GM12873 (cell line): Measurements from ENCODE around the gene ASB4.

Experiments used
- TF ChIP-seq, protein P1 (sequence below): IDR thresholded peaks from 2 replicates; pipeline ENCODE4 v1.5.1; 2012; ENCODE audit warnings: low read depth, mild to moderate bottlenecking, moderate library complexity, low read length, control low read depth; ENCODE audit not compliant: insufficient read depth; ENCODE audit errors: missing control alignments

The ASB4 gene

DNA sequence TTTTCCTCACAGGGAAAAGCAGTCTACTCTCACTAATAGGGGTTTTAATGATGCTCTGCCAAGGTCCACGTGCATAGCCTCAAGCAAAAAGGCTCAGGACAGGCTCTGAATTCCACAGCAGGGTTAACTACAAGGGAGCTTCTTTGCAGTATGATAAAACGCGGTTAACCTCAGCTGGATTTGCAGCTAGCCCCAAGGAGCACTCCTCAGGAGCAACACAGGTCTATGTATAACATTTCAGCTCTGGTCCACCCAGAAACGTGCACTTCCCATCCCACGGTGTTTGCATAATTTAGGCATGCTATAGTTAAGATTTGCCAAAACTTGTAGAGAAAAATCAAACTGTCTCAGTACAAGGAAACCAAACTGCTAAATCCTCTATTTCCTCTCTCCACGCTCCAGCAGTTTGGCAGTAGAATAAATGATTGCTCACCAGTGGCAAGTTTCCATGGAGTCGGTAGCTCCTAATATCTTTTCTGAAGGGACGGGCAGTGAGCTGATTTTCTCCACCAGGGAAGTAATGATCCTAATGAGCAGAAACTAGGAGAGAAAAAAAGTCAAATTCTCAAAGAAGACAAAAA, 13.1 kb upstream of the ASB4 start:
- TF ChIP-seq, protein P1, sequence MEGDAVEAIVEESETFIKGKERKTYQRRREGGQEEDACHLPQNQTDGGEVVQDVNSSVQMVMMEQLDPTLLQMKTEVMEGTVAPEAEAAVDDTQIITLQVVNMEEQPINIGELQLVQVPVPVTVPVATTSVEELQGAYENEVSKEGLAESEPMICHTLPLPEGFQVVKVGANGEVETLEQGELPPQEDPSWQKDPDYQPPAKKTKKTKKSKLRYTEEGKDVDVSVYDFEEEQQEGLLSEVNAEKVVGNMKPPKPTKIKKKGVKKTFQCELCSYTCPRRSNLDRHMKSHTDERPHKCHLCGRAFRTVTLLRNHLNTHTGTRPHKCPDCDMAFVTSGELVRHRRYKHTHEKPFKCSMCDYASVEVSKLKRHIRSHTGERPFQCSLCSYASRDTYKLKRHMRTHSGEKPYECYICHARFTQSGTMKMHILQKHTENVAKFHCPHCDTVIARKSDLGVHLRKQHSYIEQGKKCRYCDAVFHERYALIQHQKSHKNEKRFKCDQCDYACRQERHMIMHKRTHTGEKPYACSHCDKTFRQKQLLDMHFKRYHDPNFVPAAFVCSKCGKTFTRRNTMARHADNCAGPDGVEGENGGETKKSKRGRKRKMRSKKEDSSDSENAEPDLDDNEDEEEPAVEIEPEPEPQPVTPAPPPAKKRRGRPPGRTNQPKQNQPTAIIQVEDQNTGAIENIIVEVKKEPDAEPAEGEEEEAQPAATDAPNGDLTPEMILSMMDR, result no peak

DNA sequence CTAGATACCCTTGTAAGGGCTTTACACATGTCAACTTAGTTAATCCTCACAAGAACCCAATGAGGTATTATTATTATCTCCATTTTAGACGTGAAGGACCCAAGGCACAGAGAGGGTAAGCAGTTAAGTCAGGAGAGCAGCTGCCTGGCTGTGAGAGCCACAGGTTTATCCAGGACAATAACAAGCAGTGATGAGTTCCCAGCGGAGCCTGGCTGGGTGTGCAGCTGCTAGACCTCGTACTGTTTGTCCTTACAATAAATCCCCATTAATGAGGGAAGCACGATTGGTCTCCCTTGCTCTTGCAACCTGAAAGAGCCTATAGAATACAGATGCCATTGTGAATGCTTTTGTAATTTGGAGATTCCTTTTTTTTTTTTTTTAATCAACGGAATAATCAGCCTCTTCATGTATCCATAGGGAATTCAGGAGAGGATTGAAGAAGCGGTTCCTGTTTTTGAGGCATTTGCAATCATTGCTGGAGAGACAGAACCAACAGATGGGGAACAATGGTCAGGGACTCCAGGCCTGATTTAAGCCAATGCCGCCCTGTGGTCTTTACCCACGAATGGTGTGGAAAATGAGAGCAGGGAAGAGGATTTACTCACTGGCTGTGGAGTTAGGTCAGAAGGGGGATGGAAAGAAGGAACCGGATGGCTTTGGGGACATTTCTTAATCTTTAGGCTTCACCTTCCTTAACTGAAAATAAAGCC, 12.3 kb upstream of the ASB4 start:
- TF ChIP-seq, protein P1, result no peak

DNA sequence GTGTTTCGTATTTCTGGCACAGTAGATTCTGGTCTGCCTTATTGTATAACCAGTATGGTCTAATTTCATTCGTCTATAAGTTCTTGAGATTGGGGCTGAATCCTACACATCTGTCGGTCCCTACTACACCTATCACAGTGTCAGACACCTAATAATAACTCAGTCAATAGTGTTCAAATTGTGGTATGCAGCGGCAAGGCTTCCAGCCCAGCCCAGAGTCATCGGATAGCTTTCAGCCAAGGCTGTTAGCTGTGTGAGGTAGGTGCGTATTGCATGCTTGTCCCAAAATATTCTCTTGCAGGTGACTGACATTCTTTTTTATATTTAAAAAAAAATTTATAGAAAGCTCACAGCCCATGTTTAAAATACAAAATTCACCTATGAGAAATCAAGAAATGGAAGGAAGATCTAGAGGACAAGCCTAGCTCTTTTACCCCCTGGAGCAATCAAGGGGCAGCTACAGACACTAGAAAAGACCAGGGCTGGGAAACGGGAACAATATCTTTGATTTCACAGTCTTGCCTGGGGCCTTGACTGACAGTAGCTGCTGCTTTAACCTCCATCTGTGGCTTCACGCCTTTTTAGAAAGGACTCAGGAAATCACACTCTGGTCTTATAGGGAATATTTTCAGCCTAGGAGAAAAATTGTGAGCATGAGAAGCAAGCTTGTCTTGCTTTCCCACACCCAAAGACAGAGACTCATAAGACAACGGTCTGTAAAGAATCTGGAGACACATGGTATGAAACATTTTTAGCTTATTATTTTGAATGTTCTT, 9.5 kb upstream of the ASB4 start:
- TF ChIP-seq, protein P1, result no peak

DNA sequence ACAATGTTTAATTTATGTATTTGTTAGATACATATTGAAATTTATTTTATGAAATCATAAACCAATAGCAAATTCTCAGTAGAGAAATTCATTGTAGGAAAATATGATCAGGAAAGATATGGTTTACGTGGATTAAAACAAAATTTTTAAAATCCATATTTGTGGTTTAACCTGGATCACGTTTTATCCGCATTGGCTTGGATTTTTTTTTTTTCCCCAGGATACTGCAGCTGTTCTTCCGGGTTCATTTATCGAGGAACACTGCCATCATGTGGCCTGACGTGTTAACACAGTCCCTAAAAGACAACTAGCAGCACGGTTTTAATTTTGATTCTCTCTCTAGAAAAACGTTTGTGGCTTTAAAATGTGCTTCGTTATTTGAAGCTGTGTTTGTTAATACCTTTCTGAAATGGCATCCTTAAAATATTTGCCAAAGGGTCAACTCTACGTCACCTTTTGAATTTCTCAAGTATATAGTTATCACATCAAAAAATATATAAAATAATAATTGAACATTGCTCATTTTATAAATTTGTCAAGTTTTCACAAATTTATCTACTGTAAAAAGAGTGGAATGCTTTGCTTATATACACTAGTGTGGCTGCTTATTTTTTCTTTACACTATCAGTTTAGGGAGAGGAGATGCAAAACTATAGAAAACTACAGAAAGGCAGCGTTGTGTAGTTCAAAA, 8.7 kb upstream of the ASB4 start:
- TF ChIP-seq, protein P1, result peak; percentile 70

DNA sequence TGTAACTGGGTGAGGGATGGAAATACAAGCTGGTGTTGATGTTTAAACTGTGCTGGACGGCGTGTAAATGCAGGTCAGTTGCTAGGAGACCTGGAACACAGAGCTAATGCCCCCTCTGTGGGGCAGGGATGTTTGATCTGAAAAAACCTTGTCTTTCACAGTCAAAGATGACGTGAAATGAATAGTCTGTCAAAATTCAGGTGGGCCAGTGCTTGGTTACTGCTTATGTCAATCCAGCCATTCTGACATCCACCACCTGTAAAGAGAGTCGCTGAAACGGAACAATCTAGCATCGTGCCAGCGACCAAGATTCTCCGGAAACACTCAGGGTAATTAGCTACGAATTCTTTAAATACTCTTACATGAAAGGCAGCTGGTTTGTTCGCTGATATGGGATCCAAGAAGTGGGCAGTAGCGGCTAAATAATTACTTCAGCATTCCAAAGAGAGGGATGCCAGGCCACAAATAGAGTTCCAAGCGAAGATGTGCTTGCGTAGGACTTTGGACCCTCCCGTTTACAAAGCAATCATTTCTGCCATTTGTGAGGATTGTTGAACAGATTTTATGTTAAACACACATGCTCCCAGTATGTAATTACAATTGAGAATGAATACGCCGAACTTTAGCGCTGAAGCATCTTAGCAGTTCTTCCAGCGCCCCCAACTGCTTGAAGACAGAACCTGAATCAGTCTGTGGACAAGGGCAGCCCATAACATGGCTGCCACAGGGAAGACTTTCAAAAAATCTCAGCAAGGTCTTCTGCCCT, 7.3 kb upstream of the ASB4 start:
- TF ChIP-seq, protein P1, result no peak

DNA sequence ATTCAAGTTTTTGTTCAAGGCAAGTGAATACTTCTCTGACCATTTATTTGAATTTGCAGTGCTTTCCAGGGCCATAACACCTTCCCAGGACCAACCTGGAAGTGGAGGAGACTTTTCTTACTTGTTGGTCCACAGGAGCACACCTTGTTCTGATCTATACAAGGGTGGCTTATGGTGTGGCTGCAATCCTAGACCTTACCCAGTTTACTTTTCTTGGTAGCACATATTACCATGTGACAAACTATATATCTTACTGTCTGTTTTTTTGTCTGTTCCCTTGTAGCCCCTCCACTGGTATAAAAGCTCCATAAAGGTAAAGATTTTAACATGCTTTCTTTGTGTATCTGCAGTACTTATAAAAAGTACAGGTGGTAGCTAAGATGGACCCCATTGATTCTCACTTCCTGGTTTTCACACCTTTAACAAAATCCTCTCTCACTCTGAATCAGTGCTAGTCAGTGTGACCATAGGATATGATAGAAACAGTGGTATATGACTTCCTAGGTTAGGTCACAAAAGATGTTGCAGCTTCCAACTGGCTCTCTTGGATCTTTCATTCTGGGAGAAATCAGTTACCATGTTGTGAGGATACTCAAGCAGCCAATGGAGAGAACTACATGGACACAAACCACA, 5.6 kb upstream of the ASB4 start:
- TF ChIP-seq, protein P1, result no peak
